ENCODE data around the gene CDKN2B-AS1.
"Not testable (repeated sequence)": the region's sequence is repeated elsewhere in the genome, so short reads cannot be mapped to it uniquely, and the experiment has no call there.

The CDKN2B-AS1 gene

DNA sequence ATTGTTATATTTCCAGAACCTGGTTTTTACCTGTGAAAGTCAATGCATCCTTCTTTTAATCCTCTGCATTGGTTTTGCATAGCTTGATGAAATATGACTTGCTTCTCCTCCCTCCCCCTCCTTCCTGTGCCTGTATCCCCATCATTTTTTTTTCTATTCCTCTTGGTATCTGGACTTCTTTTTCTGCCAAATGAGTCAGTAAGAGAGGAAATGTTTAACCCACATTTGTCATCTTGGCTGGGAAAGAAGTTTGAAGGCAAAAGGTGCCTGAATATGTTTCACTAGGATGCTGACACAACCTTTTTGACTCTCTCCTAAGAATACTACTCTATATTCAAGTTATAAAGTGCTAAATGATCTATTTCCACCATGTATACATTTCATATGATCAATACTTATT, 50.0 kb downstream of the CDKN2B-AS1 start:
- DNase-seq (ENCODE audit: low read depth), result no peak

DNA sequence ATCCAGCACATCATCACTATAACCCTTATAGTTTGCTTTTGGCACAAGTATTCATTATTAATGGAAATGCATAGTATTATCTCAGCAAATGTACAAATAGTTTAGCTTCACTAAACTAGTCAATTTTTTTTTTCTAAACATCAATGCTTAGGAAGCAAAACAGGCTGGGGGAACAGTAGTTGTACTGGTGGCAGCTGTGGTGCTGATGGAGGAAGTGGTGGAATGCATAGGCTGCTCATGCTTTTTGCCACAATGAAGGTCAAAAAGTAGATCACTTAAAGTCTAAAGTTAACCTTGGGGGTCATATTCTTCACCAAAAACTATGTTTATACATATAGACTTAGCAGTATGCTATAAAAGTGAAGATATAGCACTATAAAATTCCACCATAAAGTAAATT, 50.8 kb downstream of the CDKN2B-AS1 start:
- no peak for DNase-seq (ENCODE audit: low read depth)

DNA sequence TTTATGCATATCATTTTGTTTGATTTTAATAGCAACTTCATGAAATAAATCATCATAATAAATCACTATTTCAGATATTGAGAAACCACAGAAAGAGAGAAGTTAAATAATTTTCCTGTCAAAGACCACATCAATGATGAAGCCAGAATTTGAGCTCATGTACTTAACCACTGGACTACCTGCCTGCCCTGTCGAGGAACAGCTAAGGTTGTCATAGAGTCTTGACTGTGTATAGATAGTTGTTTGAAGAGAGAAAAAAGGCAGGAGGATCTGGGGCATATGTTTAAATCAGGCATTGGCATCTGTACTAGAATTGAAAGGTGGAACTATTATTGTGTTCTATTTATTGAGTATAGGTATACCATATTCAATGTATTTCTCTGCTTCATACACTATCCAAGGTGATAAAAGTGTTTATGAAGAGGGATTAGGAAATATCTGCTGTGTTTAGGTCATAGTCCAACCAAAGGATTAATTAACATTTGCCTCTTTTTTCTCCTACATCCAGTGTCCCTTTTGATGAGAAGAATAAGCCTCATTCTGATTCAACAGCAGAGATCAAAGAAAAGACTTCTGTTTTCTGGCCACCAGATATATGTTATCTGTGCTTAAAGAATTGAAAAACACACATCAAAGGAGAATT, 51.8 kb downstream of the CDKN2B-AS1 start:
- DNase-seq (ENCODE audit: low read depth), result no peak

DNA sequence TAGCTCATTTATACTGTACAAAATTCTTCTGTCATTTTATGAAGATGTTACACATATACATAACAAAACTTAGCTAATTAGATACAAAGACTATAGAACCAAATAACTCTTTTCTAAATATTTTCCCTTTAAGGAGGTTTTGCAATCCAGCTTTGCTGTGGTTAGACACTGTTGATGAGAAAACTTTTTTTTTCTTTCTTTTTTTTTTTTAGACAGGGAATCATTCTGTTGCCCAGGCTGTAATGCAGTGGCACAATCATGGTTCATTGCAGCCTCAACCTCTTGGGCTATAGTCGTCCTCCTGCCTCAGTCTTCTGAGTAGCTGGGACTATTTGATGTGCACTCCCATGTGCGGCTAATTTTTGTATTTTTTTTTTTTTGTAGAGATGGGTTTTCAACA, 53.0 kb downstream of the CDKN2B-AS1 start:
- DNase-seq (ENCODE audit: low read depth), result no peak

DNA sequence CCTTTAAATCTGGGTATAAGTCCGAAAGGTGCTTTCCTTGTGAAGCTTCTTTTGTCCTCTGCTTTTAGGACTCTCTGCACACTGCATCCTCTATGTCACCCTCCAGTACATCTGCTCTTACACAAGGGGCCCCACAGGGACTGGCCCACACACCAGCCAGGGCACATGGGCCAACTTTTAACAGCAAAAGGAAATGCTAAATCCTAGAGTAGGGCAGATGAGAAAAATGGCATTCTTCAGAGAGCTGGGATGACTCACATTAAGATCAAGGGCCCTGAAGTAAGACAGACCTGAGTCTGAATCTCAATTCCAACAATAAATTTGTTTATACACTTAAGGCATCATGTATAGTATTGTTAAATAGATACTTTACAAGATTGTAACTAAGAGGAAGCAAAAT, 54.8 kb downstream of the CDKN2B-AS1 start:
- no peak for DNase-seq (ENCODE audit: low read depth)

DNA sequence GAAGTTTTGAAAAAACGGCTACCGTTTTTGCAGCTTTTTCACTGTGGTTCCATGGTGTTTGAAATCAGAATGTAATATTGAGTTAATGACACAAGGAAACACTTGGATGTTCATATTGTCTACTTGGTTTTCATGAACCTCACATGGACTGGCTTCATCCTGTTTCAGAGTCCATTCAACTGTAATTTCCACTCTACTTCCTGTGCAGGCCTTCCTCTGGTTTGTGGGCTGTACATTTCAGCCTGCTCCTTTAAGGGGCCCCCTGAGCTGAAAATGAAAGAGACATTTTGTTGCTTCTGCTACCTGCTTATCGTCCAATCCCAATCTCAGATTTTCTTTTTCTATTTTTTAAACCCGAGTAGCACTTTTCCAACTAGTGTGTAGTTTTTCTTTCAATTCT, 56.3 kb downstream of the CDKN2B-AS1 start:
- no peak for DNase-seq (ENCODE audit: low read depth)

DNA sequence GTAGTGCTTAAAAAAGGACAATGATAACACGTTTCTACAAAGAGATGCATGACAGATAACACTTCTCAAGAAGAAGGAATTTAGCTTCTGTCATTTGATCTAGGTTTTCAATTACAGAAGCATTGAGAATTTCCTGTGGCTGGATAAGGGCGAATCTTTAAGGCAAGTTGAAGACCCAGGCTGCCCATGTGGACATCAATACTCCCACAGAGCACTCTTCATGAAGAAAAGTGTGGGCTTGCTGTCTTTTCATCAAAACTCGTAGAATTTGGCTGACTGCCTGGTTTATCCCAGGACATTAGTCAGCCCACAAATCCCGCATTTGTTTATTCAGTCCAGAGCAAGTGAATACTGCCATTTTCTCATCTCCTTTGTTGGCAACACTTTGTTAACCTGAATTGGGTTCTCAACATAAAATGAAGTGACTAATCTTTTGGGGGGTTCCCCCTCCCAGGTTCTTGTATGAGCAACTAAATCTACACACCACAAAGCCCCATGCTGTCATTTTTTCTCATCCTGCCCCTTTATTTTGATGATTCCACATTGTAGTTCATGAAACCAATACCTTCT, 57.9 kb downstream of the CDKN2B-AS1 start:
- DNase-seq (ENCODE audit: low read depth), result no peak

DNA sequence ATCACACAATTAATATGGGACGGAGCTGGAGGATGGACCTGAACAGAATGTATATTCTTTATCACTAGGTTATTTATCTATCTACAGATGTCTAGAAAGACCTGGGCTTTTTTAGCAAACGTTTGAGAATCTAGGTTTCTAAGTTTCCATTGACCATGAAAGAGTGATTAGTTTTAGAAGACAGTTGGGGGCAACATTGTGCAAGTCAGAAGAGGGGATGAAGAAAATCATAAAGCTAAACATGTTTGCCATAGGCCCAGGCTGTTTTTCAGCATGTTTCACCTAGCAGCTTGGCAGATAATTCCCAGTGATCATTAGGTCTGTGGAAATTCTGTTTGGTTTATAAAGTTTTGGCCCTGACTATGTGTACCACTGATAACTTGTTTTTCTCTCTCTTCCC, 58.6 kb downstream of the CDKN2B-AS1 start:
- DNase-seq (ENCODE audit: low read depth), result no peak

DNA sequence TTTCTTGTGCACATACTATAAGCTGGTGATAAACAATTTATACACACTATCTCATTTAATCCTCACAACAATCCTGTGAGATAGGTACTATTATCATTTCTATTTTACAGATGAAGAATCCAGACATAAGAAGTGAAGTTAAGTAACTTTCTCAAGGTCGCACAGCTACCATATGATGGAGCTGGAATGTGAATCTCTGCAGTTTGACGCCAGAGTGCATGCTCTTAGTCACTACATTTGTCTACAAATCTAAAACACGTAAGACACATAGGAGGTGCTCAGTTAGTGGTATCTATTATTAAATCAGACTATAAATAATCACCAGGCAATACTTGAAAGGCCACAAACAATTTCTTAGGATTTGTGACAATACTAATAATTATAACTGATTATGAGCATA, 59.5 kb downstream of the CDKN2B-AS1 start:
- DNase-seq (ENCODE audit: low read depth), result no peak

DNA sequence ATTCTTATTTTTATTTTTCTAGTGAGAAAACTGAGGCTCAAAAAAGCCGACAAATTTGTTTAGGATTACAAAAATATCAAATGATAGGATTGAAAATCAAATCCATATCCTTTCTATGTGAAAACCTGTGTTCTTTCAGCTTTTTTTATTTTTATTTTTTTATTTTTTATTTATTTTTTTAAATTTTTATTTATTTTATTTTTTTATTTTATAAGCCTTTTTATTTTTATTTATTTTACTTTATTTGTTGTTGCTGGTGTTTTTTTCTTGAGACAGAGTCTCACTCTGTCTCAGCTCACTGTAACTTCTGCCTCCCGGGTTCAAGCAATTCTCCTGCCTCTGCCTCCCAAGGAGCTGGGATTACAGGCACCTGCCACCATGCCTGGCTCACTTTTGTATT, 59.9 kb downstream of the CDKN2B-AS1 start:
- no peak for DNase-seq (ENCODE audit: low read depth)

DNA sequence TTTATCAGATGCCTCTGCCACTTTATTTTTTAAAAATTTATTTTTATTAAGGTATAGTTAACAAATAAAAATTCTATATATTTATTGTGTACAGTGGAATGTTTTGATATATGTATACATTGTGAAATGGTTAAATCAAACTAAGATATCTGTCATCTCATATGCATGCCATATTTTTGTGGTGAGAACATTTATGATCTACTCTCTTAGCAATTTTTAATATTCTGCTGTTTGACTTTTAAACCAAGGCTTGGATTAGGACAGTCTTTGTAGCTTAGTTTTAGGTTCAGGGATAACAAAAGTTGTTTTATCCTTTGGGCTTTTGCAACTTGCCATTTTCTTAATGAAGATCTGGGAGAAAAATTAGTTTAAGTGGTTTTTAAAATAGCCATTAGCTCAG, 60.5 kb downstream of the CDKN2B-AS1 start:
- no peak for DNase-seq (ENCODE audit: low read depth)

DNA sequence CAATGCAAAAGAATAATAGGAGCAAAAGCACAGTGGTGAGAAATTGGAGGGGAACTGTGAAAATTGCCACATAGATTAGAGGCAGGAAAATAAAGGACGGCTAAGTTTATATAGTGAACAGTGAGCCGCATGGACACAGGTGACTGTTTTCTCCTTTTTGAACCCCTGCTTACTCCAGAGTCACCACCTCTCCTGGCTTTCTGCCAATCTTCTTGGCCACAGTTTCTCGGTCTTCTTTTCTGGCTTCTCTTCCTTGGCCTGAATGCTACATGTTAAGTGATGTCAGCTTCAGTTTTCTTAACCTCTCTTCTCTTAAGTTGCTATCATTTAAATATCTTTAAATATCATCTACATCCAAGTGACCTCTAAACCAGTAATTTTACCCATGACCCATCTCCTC, 61.8 kb downstream of the CDKN2B-AS1 start:
- DNase-seq (ENCODE audit: low read depth), result no peak

DNA sequence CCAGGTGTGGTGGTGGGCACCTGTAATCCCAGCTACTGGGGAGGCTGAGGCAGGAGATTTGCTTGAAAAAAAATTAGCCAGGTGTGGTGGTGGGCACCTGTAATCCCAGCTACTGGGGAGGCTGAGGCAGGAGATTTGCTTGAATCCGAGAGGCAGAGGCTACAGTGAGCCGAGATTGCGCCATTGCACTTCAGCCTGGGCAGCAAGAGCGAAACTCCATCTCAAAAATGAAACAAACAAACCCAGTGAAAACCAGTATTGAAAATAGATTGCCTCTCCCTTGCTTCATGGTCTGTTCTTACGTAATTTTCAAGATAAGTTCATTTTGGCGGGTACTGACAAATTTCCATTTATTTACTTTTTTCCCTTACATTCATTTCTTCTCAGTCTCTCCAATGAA, 63.4 kb downstream of the CDKN2B-AS1 start:
- not testable (repeated sequence) for DNase-seq (ENCODE audit: low read depth)

DNA sequence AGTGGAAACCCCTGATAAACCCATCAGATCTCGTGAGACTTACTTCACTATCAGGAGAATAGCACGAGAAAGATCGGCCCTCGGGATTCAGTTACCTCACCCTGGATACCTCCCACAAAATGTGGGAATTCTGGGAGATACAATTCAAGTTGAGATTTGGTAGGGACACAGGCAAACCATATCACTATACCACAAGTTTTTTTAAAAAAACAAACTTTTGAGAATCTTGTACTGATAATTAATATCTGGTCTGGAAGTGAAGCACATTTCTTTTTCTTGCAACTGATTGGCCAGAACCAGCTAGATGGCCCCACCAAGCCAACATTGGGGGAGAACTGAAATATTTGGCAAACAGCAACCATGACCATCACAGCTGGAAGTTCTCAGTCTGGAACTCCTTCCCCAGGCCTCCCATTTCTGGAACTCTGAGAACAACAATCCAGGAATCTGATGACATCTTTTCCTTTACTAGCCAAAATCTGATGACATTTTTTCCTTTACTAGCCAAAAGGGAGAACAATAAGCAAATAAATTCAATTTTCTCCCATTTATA, 66.3 kb downstream of the CDKN2B-AS1 start:
- no peak for DNase-seq (ENCODE audit: low read depth)

DNA sequence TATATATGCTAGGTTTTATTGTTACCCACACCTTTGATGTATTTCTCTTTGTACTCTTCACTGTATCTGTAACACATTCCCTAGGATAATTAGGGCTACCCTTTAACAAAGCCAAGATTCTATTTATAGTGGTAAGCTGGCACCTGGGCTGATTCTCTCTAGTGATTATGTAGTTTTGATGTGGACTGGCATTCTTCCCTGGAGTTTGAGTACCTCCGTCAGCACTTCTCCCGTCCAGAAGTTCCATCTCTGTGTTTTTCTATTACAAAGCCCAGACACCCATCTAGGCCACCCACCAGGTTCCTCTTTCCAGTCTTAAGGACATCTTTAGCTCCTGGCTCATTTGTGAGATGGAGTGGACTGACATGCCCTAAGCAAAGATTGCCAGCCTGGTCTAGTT, 70.4 kb downstream of the CDKN2B-AS1 start:
- no peak for DNase-seq (ENCODE audit: low read depth)

DNA sequence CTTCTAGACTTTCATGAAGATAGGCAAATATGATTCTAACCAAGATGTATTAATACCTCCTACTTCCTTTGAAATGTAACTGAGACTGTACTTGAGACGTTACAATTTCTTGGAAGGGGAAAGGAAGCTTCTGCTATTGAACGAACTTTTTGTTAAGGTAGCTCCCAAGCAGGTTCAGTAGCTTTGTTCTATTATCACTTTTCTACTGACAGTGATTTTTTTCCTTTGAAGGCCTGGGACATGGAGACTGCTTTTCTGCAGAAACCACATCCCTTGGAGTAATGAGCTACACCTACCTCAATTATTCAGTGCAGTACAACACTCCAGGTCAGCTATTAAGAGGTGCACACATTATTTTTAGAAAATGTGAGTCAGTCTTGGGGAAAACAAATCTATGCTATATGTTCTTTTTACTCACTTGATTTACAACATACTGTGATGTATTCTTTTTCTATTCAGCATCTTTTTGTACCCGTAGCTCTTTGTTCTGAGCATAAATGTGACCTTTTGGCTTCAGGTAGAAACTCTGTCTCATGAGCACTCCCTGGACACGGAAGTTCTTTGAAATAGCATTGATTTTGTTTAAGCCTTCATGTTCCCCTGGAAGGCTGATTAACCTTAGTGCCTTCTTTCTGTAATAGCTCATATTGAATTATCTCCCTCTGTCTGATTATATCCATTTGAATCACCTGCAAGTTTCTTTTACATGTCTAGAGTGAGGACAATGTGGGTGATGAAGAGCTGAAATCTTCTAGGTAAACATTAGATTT, 71.0 kb downstream of the CDKN2B-AS1 start:
- no peak for DNase-seq (ENCODE audit: low read depth)

DNA sequence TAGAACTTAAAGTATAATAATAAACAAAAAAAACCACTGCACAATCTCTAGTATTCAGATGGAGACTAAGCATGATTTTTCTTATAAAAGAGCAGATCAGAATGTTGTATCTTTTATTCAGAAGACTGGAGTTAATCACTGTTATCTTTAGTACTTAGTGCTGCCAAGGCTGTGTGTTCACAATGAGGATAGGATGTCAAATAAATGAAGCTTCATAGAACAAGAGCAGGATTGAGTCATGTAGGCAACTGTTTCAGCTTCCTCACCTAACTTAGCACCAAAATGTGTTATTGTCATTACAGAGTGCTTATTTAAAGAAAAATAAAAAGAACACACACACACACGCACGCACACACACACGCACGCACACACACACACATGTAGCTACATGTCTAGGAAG, 72.6 kb downstream of the CDKN2B-AS1 start:
- DNase-seq (ENCODE audit: low read depth), result no peak

DNA sequence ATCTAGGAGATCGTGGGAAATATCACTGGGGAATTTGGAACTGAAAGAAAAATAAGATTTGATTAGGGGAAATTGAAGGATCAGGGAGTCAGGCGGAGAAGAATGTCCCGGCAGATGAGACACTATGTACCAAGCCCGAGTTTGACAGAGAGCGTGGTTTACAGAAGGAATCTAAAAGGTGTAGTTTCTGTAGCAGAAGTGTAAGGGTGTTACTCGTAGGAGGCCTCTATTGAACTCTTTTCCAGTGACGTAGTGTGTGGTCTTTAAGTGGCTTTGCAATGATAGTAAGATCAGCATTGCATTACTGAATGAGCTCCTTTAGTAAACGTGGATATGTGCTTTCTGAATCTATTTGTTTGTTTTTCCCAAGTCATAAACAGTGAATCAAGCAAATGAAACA, 73.8 kb downstream of the CDKN2B-AS1 start:
- no peak for DNase-seq (ENCODE audit: low read depth)

DNA sequence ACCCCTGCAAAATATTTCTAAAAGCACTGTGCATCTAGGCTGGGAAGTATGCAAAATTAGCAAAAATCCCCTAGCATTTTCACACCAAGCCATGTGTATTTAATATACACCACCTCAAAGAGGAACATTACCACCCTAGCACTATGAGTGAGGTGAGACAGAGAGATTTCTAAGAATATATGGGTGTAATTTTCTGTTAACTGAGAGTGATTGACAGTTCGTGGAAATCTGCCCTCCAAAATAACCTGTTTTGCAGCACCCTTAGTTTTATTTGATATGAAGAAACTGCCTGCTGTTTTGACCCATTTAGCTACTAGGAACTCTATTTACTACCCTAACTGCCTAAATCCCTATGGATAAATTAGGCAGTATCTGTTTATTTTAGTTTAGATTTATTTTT, 78.8 kb downstream of the CDKN2B-AS1 start:
- no peak for DNase-seq (ENCODE audit: low read depth)

DNA sequence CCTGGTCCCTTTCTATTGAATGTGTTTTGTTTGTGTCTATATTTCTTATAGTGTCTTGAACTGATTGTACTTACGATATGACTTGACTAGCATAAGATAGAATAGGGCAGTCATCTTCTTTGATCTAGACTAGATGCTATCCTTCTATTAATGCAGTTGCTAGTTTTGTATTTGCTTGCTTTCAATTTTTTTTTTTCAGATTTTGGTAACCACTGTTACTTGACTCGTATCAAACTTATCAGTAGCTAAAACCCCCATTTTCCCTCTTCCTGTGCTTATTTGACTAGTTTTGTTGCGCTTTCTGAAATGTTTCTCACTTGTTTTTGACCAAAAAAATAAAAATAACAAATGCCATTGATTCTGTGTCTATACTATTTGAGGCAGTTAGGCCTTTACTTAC, 83.5 kb downstream of the CDKN2B-AS1 start:
- no peak for DNase-seq (ENCODE audit: low read depth)

DNA sequence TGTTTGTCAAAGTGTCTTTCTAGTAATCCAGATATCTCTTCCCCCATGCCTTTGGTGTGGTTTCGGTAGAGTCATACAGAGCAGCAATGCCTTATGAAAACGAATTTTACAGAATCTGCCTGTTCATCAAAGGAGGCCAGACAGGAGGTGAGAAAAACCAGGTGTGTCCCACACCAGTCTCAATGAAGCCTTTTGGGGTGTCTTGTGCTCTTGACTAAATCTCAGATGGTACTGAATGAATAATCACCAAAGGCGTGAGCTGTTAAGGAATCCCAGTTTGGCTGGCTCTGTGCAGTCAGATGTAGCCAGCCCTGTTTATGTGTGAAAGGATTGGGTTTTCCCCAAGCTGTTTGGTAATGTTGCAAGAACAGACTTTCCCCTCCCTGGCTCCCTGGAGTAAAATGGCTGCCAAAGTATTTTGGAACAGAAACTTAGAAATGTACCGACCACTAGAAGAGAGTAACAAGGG, 85.3 kb downstream of the CDKN2B-AS1 start:
- DNase-seq (ENCODE audit: low read depth), result no peak

DNA sequence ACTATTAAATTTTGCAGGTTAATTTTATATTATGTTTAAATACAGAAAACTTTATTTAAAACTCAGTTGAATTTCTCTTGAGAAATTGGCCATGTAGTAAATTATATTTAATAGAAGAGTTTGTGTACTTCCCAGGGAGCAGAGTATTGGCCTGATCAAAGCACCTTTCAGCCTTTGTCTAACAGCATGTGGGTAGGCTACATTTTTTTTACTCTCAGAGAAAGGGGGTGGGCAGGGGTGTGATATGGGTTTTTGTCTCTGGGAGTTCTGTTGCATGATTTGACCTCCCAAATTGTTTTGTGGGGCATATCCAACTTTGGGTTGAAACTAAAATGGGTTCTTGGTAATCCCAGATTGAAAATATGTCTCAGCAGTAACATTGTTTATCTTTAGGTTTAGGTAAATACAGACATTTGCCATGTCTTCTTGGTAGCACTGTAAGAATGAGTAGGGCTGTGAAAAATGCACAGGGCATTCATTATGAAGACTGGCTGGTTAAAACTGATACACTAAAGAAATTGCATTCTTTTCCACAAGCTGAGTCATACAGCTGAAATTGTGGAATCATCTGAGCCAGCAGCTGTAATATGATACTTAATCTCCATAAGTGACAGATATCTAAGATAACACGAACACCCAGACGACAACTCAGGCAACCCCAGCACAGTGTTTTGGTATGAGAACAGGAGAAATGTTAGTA, 89.9 kb downstream of the CDKN2B-AS1 start:
- DNase-seq (ENCODE audit: low read depth), result no peak
